SK-N-SH treated with all-trans-retinoic acid at 6 μM for 48 hours (cell line): Measurements from ENCODE around the gene ZKSCAN8.

ENCODE experiments used
- GLIS3 ChIP-seq: fragments of 250-450 bp; sonication (Bioruptor Pico); IDR thresholded peaks from 2 replicates; pipeline ENCODE4 v1.5.0; 2020; ENCODE audit warnings: mild to moderate bottlenecking, moderate library complexity
- RARB ChIP-seq: fragments of 250-450 bp; sonication (Bioruptor Pico); IDR thresholded peaks from 2 replicates; pipeline ENCODE4 v1.8.0; 2021; ENCODE audit warnings: mild to moderate bottlenecking, moderate library complexity
- TSHZ2 ChIP-seq: fragments of 250-450 bp; sonication (Bioruptor Pico); IDR thresholded peaks from 2 replicates; pipeline ENCODE4 v1.5.0; 2020; ENCODE audit warnings: mild to moderate bottlenecking, moderate library complexity
- ZFP3 ChIP-seq: fragments of 250-450 bp; sonication (Bioruptor Pico); IDR thresholded peaks from 2 replicates; pipeline ENCODE4 v1.5.0; 2020; ENCODE audit warnings: mild to moderate bottlenecking, moderate library complexity
- ZFP30 ChIP-seq: fragments of 450-650 bp; formaldehyde crosslinking; IDR thresholded peaks from 2 replicates; pipeline ENCODE4 v1.5.0; 2022; ENCODE audit warnings: mild to moderate bottlenecking, moderate library complexity
- ZNF8 ChIP-seq: fragments of 450-650 bp; formaldehyde crosslinking; IDR thresholded peaks from 2 replicates; pipeline ENCODE4 v1.5.0; 2020; ENCODE audit warnings: mild to moderate bottlenecking, moderate library complexity
- TF ChIP-seq, protein P1 (sequence below): fragments of 250-450 bp; sonication (Bioruptor Pico); IDR thresholded peaks from 2 replicates; pipeline ENCODE4 v1.8.0; 2020; ENCODE audit warnings: mild to moderate bottlenecking, moderate library complexity, borderline replicate concordance

GRCh38 chr6:28134716-28135115 lies 7.0 kb upstream of the ZKSCAN8 start:
- TF ChIP-seq GLIS3 (CRISPR knock-in tag) (no peak), ZFP30 (CRISPR knock-in tag) (no peak), TSHZ2 (CRISPR knock-in tag) (no peak), ZNF8 (CRISPR knock-in tag) (no peak), RARB (no peak), ZFP3 (CRISPR knock-in tag) (no peak)
- TF ChIP-seq, protein P1, sequence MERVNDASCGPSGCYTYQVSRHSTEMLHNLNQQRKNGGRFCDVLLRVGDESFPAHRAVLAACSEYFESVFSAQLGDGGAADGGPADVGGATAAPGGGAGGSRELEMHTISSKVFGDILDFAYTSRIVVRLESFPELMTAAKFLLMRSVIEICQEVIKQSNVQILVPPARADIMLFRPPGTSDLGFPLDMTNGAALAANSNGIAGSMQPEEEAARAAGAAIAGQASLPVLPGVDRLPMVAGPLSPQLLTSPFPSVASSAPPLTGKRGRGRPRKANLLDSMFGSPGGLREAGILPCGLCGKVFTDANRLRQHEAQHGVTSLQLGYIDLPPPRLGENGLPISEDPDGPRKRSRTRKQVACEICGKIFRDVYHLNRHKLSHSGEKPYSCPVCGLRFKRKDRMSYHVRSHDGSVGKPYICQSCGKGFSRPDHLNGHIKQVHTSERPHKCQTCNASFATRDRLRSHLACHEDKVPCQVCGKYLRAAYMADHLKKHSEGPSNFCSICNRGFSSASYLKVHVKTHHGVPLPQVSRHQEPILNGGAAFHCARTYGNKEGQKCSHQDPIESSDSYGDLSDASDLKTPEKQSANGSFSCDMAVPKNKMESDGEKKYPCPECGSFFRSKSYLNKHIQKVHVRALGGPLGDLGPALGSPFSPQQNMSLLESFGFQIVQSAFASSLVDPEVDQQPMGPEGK (CRISPR knock-in tag), result no peak
